Endothelial cell (in vitro differentiated cells): ENCODE results near the gene IQGAP2. TPM values are rescaled to one million over a fixed set of nuclear protein-coding genes. Genes with fewer than 3 reads are reported as not detected.

Experiments
- DNase-seq: peaks from one replicate; pipeline ENCODE4 v3.0.0; 2021; ENCODE audit warnings: low spot score
- H3K27ac Mint-ChIP-seq: one replicate; pipeline ENCODE4 v1.8.0; 2021; ENCODE audit warnings: mixed read lengths, inconsistent platforms; ENCODE audit not compliant: unreplicated experiment
- H3K27me3 Mint-ChIP-seq: one replicate; pipeline ENCODE4 v1.8.0; 2021; ENCODE audit warnings: mild to moderate bottlenecking, moderate library complexity, mixed read lengths, inconsistent platforms; ENCODE audit not compliant: unreplicated experiment
- H3K36me3 Mint-ChIP-seq: one replicate; pipeline ENCODE4 v1.8.0; 2021; ENCODE audit warnings: mild to moderate bottlenecking, low read depth, mixed read lengths, inconsistent platforms; ENCODE audit not compliant: unreplicated experiment
- H3K4me1 Mint-ChIP-seq: one replicate; pipeline ENCODE4 v1.8.0; 2021; ENCODE audit warnings: mild to moderate bottlenecking, mixed read lengths, inconsistent platforms; ENCODE audit not compliant: unreplicated experiment
- H3K4me3 Mint-ChIP-seq: one replicate; pipeline ENCODE4 v1.8.0; 2021; ENCODE audit warnings: mild to moderate bottlenecking, mixed read lengths, inconsistent platforms; ENCODE audit not compliant: unreplicated experiment
- H3K9me3 Mint-ChIP-seq: one replicate; pipeline ENCODE4 v1.8.0; 2021; ENCODE audit warnings: mixed read lengths, inconsistent platforms; ENCODE audit not compliant: unreplicated experiment
- total RNA-seq: library from RNA; stranded (reverse); fragmentation: NEBNext Ultra II Directional; extraction: Animal tissue kit (Norgen Biotek cat#: 25700); gene quantifications from one replicate; pipeline ENCODE4 v1.2.1, GENCODE V29; 2021; ENCODE audit not compliant: unreplicated experiment
- TF ChIP-seq, protein P1 (sequence below): fragments of 200-600 bp; sonication (generic); IDR thresholded peaks from one replicate; pipeline ENCODE4 v1.5.0; 2021; ENCODE audit warnings: antibody characterized with exemption; ENCODE audit not compliant: unreplicated experiment

IQGAP2 gene
- total RNA-seq, 1 donor from 2014 or later: 43.4 TPM

DNA sequence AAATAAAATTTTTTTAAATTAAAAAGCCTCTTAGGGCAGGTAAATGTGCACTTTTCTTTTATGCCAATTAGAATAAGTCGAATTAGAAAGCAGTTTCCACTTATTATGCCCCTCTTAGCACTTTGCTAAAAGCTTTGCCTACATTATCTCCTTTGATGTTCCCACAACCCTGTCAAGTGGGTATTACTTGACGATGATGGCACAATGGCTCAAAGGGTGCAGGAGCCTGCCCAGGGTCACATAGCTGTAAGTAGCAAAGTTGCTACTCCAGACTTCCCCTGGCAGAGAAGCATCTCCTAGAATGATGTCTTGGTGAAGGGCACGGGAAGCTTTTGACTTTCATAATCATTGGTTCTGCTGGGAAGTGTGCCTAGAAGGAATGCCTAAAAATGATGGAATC is 18.4 kb upstream of the IQGAP2 start:
- Mint-ChIP-seq H3K27me3 (peaks cover 3% of the 10 kb centered on the region), H3K36me3 (no peaks in the 10 kb centered on the region), H3K4me3 (no peak overlapping the region), H3K27ac (no peak overlapping the region), H3K4me1 (peaks cover 12% of the 10 kb centered on the region), H3K9me3 (no peaks in the 10 kb centered on the region)
- TF ChIP-seq, protein P1, sequence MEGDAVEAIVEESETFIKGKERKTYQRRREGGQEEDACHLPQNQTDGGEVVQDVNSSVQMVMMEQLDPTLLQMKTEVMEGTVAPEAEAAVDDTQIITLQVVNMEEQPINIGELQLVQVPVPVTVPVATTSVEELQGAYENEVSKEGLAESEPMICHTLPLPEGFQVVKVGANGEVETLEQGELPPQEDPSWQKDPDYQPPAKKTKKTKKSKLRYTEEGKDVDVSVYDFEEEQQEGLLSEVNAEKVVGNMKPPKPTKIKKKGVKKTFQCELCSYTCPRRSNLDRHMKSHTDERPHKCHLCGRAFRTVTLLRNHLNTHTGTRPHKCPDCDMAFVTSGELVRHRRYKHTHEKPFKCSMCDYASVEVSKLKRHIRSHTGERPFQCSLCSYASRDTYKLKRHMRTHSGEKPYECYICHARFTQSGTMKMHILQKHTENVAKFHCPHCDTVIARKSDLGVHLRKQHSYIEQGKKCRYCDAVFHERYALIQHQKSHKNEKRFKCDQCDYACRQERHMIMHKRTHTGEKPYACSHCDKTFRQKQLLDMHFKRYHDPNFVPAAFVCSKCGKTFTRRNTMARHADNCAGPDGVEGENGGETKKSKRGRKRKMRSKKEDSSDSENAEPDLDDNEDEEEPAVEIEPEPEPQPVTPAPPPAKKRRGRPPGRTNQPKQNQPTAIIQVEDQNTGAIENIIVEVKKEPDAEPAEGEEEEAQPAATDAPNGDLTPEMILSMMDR: no peak
- DNase-seq: no peak

DNA sequence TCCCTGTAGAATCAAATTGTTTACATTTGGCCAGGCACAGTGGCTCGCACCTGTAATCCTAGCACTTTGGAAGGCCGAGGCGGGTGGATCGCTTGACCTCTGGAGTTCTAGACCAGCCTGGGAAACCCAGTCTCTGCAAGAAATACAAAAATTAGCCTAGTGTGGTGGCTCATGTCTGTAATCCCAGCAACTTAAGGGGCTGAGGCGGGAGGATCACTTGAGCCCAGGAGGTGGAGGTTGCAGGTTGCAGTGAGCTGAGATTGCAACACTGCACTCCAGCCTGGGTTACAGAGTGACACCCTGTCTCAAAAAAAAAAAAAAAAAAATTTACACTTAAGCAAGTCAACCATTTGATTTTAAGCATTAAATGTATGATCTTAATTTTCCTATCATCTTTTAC is 17.5 kb upstream of the IQGAP2 start:
- no peak for DNase-seq
- H3K4me3 Mint-ChIP-seq: no peak overlapping the region
- H3K4me1 Mint-ChIP-seq: peaks cover 21% of the 10 kb centered on the region
- no peaks in the 10 kb centered on the region for H3K9me3 Mint-ChIP-seq
- H3K27me3 Mint-ChIP-seq: peaks cover 3% of the 10 kb centered on the region
- H3K36me3 Mint-ChIP-seq: no peaks in the 10 kb centered on the region
- TF ChIP-seq, protein P1: no peak
- H3K27ac Mint-ChIP-seq: no peak overlapping the region

DNA sequence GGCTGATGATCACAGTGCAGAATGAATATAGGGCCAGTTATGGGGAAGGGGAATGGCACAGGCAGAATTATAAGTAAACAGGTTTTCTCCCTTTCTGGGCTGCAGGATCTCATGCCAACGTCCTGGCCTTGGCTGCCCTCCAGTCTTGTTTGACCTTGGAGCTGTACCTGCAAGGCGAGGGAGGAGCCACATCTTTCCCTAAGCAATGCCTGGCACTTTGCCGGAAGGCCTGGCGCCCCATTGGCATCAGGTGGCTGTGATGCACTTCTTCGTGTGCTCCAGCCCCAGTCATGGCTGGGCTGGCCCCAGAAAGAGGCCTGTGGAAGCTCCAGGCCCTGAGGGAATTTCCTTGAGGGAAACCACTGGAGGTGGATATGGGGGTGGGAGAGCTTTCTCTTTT is 16.7 kb upstream of the IQGAP2 start:
- peaks cover 3% of the 10 kb centered on the region for H3K27me3 Mint-ChIP-seq
- H3K4me3 Mint-ChIP-seq: no peak overlapping the region
- no peaks in the 10 kb centered on the region for H3K9me3 Mint-ChIP-seq
- H3K36me3 Mint-ChIP-seq: no peaks in the 10 kb centered on the region
- H3K4me1 Mint-ChIP-seq: peaks cover 23% of the 10 kb centered on the region
- no peak for DNase-seq
- TF ChIP-seq, protein P1: no peak
- no peak overlapping the region for H3K27ac Mint-ChIP-seq

DNA sequence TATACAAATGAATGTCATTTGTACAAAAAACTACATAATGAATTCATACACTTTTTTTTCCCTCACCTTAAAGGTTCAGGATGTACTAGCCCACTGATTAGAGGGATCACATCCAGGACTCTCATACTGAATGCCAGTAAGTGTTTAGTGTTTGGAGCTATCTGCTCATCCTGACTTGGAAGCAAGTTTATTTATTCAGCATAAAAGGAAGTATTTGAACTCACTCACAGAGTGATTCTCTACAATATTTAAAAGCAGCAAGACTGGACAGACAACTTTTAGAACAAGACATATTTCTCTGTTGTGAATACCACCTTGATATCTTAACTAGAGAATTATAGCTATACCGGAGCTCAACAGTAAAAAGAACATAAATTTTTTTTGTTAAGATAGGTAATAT is 14.8 kb upstream of the IQGAP2 start:
- H3K4me1 Mint-ChIP-seq: peaks cover 28% of the 10 kb centered on the region
- H3K4me3 Mint-ChIP-seq: no peak overlapping the region
- no peak overlapping the region for H3K27ac Mint-ChIP-seq
- TF ChIP-seq, protein P1: no peak
- no peaks in the 10 kb centered on the region for H3K27me3 Mint-ChIP-seq
- H3K9me3 Mint-ChIP-seq: no peaks in the 10 kb centered on the region
- H3K36me3 Mint-ChIP-seq: no peaks in the 10 kb centered on the region
- no peak for DNase-seq

DNA sequence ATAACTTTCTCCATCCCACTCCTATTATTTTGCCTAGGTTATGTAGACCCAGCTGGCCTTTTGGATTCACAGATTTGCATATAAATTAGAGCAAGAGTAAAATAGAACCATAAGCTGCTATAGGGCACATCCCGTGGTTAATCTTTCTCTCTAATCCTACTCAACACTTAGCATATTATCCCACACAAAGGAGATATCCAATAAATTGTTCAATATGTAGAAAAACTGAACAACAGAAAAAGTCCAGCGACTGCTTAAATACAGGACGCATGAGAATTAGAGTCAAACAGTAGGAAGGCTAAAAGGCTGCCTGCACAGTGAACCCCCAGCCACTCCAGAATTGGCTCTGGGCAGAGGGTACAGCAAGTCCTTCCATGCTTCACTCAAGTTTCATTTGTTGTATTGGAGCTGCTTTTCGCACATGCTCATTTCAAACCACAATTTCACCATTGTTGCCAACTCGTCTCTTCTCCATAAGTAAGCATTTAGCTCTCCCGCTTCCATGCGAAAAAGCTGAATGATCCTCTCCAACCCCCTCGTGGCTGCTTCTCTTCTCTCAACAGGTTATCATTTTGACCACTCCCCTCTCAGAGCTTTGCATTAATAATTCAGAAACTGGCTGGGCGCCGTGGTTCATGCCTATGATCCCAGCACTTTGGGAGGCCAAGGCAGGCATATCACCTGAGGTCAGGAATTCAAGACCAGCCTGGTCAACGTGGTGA is 14.1 kb upstream of the IQGAP2 start:
- Mint-ChIP-seq H3K9me3 (no peaks in the 10 kb centered on the region), H3K4me3 (no peak overlapping the region), H3K4me1 (peaks cover 28% of the 10 kb centered on the region), H3K36me3 (no peaks in the 10 kb centered on the region), H3K27me3 (no peaks in the 10 kb centered on the region), H3K27ac (no peak overlapping the region)
- TF ChIP-seq, protein P1: no peak
- no peak for DNase-seq
